ENCODE measurements around the gene UBE2J2. TPM values are rescaled to one million over a fixed set of nuclear protein-coding genes. Genes with fewer than 3 reads are reported as not detected.

UBE2J2 gene
- total and polyA plus RNA-seq, 2 of the 13 experiments (the other 11 are each of a cell fraction or from before 2014, with no cell fraction given), result 25.4 to 29.4 TPM

GRCh38 chr1:1272341-1273208 lies 1.1 kb downstream of the UBE2J2 start (continued):
- TF ChIP-seq, protein P1, sequence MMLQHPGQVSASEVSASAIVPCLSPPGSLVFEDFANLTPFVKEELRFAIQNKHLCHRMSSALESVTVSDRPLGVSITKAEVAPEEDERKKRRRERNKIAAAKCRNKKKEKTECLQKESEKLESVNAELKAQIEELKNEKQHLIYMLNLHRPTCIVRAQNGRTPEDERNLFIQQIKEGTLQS (CRISPR knock-in tag; IDR thresholded peaks at IDR 0.05), result no peak
- TF ChIP-seq ZNF225 (CRISPR knock-in tag; IDR thresholded peaks at IDR 0.05) (no peak), DNMT1 (CRISPR knock-in tag; IDR thresholded peaks at IDR 0.05) (peak; percentile 56; the same call in 1 of the 2 replicates), NFIB (CRISPR knock-in tag; IDR thresholded peaks at IDR 0.05; ENCODE audit: borderline replicate concordance) (no peak), ZSCAN30 (CRISPR knock-in tag; IDR thresholded peaks at IDR 0.05) (no peak), SNAPC4 (CRISPR knock-in tag; IDR thresholded peaks at IDR 0.05) (0 out of 2 replicates have a peak, but pooled peaks have one; percentile 20), ARID2 (CRISPR knock-in tag; IDR thresholded peaks at IDR 0.05; ENCODE audit: borderline replicate concordance) (no peak), ZFY (CRISPR knock-in tag; IDR thresholded peaks at IDR 0.05) (no peak), SMAD1 (CRISPR knock-in tag; IDR thresholded peaks at IDR 0.05; ENCODE audit: borderline replicate concordance, low read depth) (0 out of 2 replicates have a peak, but pooled peaks have one; percentile 49), DR1 (CRISPR knock-in tag; IDR thresholded peaks at IDR 0.05) (no peak), CHD2 (IDR thresholded peaks at IDR 0.05; ENCODE audit: low read depth, low read length) (no peak), MTF2 (CRISPR knock-in tag; IDR thresholded peaks at IDR 0.05; ENCODE audit: borderline replicate concordance) (0 out of 2 replicates have a peak, but pooled peaks have one; percentile 35), ARNT2 (CRISPR knock-in tag; IDR thresholded peaks at IDR 0.05; ENCODE audit: low read depth) (no peak; the same call in 1 of the 2 replicates), ZNF800 (CRISPR knock-in tag; IDR thresholded peaks at IDR 0.05) (no peak), ZFP37 (CRISPR knock-in tag; IDR thresholded peaks at IDR 0.05; ENCODE audit: borderline replicate concordance) (no peak), FOXK2 (IDR thresholded peaks at IDR 0.05) (no peak), ZNF12 (CRISPR knock-in tag; IDR thresholded peaks at IDR 0.05) (no peak), ZNF160 (CRISPR knock-in tag; IDR thresholded peaks at IDR 0.05) (no peak), ZNF629 (CRISPR knock-in tag; conservative IDR thresholded peaks at IDR 0.05) (no peak), ZSCAN25 (CRISPR knock-in tag; IDR thresholded peaks at IDR 0.05) (no peak)
- TF ChIP-seq, protein P2, sequence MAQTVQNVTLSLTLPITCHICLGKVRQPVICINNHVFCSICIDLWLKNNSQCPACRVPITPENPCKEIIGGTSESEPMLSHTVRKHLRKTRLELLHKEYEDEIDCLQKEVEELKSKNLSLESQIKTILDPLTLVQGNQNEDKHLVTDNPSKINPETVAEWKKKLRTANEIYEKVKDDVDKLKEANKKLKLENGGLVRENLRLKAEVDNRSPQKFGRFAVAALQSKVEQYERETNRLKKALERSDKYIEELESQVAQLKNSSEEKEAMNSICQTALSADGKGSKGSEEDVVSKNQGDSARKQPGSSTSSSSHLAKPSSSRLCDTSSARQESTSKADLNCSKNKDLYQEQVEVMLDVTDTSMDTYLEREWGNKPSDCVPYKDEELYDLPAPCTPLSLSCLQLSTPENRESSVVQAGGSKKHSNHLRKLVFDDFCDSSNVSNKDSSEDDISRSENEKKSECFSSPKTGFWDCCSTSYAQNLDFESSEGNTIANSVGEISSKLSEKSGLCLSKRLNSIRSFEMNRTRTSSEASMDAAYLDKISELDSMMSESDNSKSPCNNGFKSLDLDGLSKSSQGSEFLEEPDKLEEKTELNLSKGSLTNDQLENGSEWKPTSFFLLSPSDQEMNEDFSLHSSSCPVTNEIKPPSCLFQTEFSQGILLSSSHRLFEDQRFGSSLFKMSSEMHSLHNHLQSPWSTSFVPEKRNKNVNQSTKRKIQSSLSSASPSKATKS (CRISPR knock-in tag; IDR thresholded peaks at IDR 0.05), result no peak

Measured in HepG2 (cell line).